GM12892 (cell line): Measurements from ENCODE around the gene AMDHD2.

Experiments
- POLR2A ChIP-seq: IDR thresholded peaks from 2 replicates; pipeline ENCODE4 v1.6.1; 2011; ENCODE audit warnings: low read depth, low read length, control low read depth
- POLR2AphosphoS5 ChIP-seq: IDR thresholded peaks from 2 replicates; pipeline ENCODE4 v1.6.1; 2011; ENCODE audit warnings: low read depth, low read length, control low read depth

DNA sequence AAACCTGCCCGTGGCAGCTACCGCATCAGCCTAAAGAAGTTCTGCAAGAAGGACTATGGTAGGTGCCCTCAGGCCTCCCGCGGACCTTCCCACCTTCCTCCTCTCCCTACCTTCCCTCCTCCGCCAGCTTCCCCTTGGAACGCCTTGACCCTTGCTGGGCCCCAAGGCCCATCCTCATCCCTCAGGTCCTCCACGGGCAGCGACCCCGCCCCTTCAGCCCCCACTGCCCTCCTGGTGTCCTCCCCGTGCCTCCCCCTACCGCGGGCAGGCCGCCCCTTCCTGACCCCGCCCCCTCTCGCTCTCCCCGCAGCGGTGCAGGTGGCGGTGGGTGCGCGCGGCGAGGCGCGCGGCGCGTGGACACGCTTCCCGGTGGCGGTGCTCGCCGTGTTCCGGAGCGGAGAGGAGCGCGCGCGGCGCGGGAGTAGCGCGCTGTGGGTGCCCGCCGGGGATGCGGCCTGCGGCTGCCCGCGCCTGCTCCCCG lies 46.7 kb upstream of the AMDHD2 start:
- TF ChIP-seq POLR2AphosphoS5, result no peak
- no peak for TF ChIP-seq POLR2A
